Body of pancreas (tissue), 4 donors: ENCODE measurements around the gene SPRYD4.

Source experiments
- POLR2A ChIP-seq, 3 donors: fragments of 450-650 bp; IDR thresholded peaks; one replicate each; pipeline ENCODE4 v1.6.1; 2016; ENCODE audit warnings: antibody characterized with exemption in 3 of 3, mild to moderate bottlenecking in 2 of 3
- TF ChIP-seq, protein P1 (sequence below), 7 experiments: fragments of 450-650 bp in 4 of 7; fragments of 200-600 bp in 3 of 7; sonication (generic) in 3 of 7; IDR thresholded peaks; one replicate each; pipeline ENCODE4 v1.5.1; 2016 to 2019; ENCODE audit warnings: antibody characterized with exemption in 7 of 7

DNA sequence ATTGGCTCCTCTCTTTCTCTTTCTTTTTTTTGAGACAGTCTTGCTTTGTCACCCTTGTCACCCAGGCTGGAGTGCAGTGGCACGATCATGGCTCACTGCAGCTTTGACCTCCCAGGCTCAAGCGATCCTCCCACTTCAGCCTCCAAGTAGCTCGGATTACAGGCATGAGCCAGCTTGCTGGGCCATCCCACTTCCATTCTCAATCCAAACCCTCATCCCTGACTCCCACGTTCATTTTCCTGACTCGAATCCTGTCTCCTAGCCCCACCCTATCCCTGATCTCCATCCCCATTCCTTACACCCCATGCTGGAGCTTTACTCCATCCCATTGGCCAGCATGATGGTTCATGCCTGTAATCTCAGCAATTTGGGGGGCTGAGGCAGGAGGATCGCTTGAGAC lies 7.8 kb downstream of the SPRYD4 start:
- TF ChIP-seq, protein P1, sequence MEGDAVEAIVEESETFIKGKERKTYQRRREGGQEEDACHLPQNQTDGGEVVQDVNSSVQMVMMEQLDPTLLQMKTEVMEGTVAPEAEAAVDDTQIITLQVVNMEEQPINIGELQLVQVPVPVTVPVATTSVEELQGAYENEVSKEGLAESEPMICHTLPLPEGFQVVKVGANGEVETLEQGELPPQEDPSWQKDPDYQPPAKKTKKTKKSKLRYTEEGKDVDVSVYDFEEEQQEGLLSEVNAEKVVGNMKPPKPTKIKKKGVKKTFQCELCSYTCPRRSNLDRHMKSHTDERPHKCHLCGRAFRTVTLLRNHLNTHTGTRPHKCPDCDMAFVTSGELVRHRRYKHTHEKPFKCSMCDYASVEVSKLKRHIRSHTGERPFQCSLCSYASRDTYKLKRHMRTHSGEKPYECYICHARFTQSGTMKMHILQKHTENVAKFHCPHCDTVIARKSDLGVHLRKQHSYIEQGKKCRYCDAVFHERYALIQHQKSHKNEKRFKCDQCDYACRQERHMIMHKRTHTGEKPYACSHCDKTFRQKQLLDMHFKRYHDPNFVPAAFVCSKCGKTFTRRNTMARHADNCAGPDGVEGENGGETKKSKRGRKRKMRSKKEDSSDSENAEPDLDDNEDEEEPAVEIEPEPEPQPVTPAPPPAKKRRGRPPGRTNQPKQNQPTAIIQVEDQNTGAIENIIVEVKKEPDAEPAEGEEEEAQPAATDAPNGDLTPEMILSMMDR (IDR thresholded peaks at IDR 0.05): no peak
- no peak for TF ChIP-seq POLR2A (IDR thresholded peaks at IDR 0.05)
